ENCODE data around the gene PTPRG.

PTPRG gene

DNA sequence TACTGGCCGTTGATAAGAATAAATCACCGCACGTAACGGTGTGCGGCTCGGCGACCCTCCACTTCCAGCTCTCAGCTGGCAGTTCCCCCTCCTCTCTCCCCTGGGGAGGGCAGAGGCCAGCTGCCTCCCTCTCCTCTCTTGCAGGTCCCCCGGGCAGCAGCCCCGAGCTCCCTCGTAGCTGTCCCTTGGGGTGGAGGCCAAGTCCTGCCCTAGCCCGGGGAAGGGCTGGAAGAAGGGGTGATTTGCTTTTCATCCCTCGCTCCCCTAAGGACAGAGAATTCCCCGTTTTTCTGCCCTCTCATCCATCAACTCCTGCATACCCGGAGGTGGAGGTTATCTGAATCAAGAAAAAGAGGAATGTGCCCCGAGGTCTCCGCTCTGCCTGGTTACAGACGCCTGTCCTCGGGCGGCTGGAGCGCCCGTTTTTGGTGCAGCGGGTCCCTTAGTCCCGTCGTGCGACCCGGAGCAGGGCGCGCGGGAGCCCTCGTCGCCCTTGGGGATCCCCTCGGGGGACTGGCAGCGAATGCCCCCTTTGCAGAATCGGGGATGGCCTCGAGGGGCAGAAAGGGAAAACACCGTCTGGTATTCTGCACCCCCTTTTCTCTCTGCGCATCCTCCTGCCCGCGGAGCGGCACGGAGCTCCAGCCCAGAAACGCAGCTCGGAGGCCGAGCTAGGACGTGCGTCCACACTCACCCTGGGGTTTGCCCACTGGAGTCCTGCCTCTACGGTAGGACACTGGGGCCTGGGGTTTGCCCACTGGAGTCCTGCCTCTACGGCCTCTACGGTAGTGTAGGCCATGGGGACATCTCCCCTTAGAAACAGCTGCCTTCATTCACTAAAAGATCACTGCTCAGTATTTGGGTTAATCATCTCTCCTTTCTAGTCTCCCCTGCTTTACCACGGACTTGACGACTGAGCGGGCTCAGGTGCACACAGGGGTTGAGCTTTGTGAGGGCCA lies 2.2 kb downstream of the PTPRG start:
- DNase-seq, result no peak

- DNase-seq, result no peak
Observed at GRCh38 chr3:61564395-61565059, 3.2 kb downstream of the PTPRG start.

- DNase-seq, result no peak
Observed at GRCh38 chr3:61565569-61565968, 4.2 kb downstream of the PTPRG start.

GRCh38 chr3:61568127-61568526 lies 6.8 kb downstream of the PTPRG start:
- DNase-seq, result no peak

DNA sequence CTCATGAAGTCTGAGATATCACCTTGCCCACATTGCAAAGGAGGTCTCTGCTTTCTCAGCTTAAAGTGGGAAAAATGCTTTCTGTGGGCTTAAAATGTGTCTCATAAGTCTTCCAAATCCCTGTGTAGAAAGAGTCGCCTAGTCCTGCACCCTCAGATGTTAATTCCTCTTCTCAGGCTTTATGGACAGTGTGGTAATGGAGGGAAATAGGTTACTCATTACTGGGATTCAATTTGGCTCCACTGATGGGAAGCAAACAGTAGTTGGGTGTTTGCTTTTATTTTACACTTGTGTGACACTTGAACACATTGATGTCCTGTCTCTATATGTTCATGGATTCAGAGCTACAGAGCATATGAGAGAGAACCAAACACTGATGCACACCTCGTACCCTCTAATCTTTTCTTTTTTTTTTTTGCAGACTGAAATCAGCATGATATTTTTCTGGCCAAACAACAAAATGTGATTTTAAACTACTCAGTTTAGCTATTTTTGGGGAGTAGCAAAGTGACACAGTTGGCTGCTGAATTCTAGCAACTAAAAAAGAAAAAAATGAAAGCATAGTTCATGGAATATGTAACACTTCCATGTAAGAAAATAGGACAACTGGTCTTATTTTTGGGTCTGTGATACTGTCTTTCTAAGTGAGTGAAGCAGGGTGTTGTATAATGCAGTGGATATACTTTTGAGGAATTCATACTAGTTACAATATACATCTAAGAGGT lies 8.6 kb downstream of the PTPRG start:
- no peak for DNase-seq

DNA sequence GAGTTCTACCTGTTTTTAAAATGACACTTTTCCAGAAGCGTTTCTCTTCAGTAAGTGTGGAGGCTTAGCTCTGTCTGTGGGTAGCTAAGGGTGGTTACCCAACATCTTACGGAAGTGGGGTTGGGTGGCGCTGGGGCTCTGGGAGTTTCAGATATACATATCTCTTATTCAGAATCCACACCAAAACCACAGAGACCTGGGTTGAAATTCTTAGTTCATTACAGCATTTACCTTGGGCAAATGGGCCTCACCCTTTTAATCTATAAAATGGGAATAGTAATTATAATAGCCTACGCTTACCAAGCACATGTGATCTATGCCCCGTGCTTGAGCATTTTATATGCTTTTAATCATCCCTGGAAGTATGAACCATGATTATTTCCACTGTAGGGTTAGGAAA lies 9.4 kb downstream of the PTPRG start:
- no peak for DNase-seq

GRCh38 chr3:61571516-61572336 lies 10.4 kb downstream of the PTPRG start:
- no peak for DNase-seq

GRCh38 chr3:61572879-61573278 lies 11.5 kb downstream of the PTPRG start:
- no peak for DNase-seq

DNA sequence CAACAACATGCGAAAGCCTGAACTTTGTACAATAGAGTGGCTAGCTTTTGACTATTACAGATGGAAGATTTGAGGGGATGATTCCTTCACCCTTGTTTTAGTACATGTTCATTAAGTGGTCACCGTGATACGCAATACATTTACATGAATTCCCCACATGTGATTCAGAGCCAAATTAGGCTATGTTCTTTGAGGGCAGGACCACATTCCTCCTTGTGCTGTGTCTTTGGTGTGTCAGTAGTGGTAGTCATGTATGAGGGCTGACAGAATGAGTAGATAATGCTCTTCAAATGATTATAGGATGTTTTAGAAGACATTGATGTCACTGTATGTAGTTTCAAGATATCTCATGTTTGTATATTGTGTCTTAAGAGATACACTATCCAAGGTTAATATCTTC lies 12.1 kb downstream of the PTPRG start:
- no peak for DNase-seq

- no peak for DNase-seq
Observed at GRCh38 chr3:61574854-61575253, 13.5 kb downstream of the PTPRG start.

DNA sequence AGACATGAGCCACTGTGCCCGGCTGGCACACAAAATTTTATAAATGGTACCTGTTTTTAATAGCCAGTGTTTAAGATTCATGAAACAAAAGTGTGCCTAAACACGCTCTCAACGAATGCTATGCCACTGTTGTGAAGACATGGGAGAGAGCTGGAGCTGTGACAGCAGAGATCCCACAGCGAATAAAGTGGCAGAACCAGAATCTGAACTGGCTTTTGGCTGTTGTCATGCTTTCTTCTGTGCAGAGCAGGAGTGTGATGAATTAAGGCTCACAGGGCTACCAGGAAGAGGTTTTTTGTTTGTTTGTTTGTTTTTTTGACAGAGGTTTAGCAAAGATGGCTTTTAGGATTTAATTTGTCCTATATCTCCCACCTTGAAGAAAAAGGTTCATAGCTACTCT lies 14.5 kb downstream of the PTPRG start:
- DNase-seq, result no peak

GRCh38 chr3:61577760-61578159 lies 16.4 kb downstream of the PTPRG start:
- no peak for DNase-seq

GRCh38 chr3:61578667-61579367 lies 17.4 kb downstream of the PTPRG start:
- no peak for DNase-seq

- DNase-seq, result no peak
Observed at GRCh38 chr3:61579685-61580084, 18.3 kb downstream of the PTPRG start.

- no peak for DNase-seq
Observed at GRCh38 chr3:61580982-61581643, 19.7 kb downstream of the PTPRG start.

- DNase-seq, result no peak
Observed at GRCh38 chr3:61582287-61582686, 20.9 kb downstream of the PTPRG start.

GRCh38 chr3:61582846-61583245 lies 21.5 kb downstream of the PTPRG start:
- no peak for DNase-seq

DNA sequence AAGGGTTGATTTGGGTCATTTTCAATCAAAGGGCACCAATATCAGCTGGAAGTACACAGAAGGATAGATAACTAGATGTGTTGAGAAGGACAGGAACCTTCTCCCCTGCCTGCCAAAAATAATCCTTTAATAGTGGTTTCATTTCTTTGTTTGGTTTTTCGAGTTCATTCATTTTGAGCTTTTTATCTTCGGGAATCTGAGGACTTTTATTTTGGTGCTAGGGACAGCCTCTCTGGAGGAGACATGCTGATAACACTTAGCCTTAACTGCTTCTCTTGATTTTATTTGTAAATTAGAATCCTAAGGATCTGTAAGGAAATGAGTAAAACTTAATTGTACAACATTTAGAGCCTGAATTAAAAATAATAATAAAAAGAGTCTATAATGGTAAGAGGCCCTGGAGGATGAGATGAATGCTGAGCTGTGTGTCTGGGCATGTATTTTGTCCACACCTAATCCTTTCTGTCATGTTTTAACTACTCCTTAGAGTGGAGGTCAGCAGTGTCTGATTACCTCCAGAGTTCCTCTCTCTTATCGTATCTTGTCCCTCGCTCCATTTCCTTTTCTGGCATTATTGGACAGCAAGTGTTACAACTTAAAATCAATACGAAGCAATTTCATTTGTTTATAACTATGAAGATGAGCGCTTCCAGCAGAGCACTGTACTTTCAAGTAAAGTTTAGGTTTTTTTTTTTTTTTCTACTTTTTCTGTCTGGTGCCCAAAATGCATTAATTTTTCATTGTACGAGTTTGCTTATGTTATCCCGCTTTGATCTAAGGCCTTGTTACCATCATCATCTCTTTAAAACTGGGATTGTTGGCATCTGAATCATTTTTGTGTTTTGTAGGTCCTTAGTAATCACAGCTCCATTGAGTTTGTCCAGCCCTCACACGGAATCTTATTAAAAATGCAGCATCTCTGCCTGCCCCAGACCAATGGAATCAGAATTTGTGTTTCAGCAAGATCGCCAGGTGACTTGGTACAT lies 22.8 kb downstream of the PTPRG start:
- DNase-seq, result no peak

GRCh38 chr3:61589856-61590255 lies 28.5 kb downstream of the PTPRG start:
- no peak for DNase-seq

GRCh38 chr3:61591300-61591699 lies 29.9 kb downstream of the PTPRG start:
- no peak for DNase-seq
